Activated CD4-positive, CD25-positive, alpha-beta regulatory T cell treated with anti-CD3 and anti-CD28 coated beads, Interleukin-2, amount 50 U/mL, for 16 hours (primary cell): ENCODE data around the gene CIPC.

ENCODE experiments used
- DNase-seq: peaks from one replicate; pipeline ENCODE4 v3.0.0-alpha.2; 2020; ENCODE audit warnings: low read depth, low spot score

Gene CIPC

DNA sequence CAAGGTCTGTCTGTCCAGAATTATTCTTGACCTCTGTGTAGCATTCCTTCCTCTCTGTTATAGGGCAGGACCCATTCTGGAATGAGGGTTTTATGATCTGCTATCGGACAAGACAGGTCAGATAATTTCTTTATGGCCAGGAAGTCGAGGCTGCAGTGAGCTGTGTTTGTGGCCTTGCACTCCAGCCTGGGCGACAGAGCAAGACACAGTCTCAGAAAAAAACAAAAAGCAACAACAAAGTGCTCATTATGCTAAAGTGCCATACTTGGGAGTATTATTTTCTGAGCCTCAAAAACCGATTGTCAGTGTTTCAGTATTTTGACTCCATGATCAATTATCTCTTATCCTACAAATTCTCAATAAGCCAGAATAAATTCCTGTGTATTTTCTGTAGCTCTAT lies 4.1 kb downstream of the CIPC start:
- DNase-seq = no peak

DNA sequence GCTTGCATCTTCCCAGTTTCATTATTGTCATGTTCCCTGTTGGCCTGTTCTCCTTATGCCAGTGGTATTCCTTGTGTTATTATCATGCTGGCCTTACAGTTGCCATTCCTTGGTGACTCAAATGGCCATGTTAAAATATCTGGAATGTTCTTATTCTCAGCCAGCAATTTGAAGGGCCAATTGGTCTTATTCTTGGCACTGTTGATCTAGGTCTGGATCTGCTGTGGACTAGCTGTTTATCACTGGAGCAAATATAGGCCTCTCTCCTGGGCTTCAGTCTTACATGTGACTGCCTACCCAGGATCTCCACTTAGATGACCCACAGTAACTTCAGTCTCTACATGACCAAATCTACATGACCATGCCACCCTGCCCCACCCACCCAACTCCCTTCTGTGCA lies 5.4 kb downstream of the CIPC start:
- DNase-seq = no peak

DNA sequence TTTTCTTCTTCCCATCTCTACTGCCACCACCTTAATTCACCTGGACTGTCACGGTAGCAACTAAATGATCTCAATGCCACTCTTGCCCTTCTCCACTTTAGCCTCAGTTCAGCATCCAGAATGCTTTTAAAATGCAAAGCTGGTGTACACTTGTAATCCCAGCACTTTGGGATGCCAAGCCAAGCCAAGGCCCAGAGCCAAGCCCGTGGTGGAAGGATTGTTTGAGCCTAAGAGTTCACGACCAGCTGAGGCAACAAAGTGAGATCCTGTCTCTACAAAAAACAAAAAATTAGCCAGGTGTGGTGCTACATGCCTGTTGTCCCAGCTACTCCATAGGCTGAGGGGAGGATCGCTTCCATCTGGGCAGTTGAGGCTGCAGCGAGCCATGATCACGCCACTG lies 5.9 kb downstream of the CIPC start:
- DNase-seq = no peak

DNA sequence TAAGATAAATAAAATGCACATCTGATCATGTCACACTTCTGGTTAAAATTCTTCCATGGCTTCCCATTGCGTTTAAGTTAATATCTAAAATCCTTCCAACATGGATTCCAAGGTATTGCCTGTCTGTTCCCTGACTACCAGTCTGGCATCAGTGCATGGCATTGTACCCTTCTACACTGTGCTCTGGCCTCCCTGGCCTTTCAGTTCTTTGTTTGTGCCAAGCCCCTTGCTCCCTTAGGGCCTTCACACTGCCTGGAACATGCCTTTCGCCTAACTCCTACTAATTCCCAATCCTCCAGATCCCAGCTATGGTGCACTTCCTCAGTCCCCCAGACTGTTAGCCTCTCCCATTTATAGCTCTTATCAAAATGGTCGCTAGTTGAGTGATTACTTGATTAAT lies 6.3 kb downstream of the CIPC start:
- DNase-seq = no peak

DNA sequence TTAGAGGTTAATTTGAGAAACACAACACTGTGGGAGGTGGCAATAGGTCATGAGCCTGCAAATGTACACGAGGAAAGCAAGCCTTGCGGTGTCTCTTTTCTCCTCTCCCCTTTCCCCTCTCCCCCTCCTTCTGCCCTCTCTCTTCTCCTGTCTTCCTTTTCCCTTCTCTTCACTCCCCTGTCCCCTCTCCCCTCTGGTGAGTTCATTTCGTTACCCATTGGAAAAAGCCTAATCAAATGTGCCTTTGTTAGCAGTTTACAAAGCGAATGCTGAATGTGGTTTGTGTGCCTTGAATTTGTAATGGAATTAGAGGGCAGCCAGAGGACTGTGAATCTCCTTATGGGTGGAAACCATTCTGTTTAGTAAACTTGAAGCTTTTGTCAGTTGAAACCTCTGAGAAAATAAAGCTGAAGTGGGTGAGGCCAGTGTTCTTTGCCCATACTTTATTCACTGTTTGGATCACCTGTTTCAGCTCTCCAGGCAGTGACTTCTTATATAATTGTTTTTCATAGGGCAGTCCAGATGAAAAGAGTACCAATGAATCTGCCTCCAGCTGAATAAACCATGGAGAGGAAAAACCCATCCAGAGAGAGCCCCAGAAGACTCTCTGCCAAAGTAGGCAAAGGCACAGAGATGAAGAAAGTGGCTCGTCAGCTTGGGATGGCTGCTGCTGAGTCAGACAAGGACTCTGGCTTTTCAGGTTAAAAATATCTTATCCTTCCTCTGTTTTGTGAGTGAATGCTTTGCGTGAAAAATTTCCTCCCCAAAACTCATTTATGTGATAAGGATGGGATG lies 7.3 kb downstream of the CIPC start:
- no peak for DNase-seq

DNA sequence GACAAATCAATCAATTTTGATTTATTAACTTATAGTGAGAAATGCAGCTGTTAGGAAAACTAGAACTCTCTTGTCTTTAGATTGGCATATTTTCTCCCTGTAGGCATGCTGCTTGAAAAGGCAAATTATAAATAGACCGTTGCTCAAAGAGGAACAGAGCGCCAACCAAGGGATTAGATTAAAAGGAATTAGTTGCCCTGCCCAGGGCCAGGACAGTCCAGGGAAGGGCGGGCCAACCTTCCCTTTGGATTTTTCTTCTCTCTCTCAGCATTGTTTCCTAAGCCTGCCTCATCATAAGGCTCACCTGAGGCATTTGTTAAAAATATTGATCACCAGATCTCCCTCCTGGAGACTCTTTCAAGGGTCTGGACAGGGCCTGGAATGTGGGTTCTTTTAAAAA lies 8.6 kb downstream of the CIPC start:
- DNase-seq = no peak

DNA sequence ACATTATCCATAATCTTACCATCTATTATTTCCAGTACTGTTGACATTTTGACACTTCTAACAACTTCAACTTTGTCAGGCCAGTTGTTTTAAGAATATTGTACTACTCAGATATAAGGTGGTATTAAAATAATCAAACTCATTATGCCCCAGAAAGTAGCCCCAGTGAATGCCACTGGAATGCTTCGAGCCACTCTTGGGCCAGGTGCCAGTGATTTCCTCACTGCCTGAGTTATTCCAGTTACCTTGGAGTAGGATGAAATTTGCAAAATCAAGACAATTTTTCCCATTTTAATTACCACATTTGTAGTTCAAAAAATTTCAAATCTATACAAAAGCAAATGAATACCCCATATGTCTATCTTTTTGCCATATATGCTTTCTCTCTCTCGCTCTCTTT lies 9.2 kb downstream of the CIPC start:
- no peak for DNase-seq

DNA sequence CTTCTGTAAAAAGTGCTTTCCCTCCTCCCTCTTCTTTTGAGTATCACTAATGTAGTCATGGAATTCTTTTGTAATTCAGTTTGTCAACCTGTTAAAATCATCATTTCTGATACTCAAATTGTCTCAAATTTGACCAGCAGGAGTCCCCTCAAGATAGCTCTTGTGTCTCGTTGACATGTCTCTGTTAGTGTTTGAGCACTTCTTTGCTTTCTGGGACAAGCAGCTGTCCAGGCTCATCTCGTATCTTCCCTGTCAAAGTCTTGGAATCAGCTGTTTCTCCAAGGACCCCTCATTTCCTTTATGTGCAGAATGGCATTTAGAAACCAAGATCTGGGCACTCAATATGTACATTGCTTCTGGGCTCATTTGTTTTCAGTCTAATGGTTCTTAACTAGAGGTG lies 10.7 kb downstream of the CIPC start:
- DNase-seq = no peak

DNA sequence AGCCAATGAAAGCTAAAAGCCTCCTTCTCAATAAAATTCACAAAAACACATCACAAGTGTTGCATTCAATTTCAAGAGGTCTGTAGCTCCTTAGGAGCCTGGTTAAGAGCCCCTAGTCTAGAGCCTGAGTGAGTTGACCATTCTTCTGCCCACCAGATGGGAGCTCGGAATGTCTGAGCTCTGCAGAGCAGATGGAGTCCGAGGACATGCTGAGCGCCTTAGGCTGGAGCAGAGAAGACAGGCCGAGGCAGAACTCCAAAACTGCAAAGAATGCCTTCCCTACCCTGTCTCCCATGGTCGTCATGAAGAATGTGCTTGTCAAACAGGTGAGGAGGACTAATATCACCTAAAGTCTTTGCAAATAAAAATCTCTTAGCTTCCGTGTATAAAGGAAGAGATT lies 11.6 kb downstream of the CIPC start:
- DNase-seq = no peak

DNA sequence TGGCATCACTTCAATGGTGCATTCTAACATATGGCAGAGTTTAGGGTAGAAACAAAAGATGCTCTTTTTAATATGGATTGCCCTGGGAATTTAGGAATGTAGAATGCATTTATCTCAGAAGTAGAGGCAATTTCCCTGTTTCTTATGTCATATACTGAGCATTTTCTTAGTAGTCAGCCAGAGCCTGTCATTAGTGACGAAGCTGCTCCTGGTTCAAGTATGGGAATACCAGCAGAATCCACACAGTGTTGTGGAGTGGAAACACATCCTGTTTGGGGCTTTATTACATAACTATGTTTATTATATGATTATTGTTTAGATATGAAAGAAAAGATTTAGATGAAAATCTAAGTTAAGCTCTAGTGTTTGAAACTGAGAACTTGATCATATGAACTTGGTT lies 12.2 kb downstream of the CIPC start:
- DNase-seq = no peak

DNA sequence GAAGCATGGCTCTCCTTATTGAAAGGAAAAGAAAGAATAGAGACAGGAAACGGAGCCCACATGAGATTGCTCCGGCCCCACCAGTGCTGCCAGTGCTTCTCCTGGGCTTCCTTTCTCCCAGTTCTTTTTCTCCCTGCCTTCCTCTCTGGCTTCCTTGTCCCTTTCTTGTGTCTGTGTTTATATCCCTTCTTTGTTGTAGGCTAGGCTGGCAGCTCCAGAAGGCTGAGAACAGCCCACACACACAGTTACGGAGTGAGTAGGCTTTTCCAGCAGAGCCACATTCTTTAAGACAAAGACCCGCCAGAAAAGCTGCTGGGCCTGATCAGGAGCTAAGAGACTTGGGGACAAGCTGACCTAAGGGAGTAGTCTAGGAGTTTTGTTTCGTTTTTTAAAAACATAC lies 13.0 kb downstream of the CIPC start:
- no peak for DNase-seq

DNA sequence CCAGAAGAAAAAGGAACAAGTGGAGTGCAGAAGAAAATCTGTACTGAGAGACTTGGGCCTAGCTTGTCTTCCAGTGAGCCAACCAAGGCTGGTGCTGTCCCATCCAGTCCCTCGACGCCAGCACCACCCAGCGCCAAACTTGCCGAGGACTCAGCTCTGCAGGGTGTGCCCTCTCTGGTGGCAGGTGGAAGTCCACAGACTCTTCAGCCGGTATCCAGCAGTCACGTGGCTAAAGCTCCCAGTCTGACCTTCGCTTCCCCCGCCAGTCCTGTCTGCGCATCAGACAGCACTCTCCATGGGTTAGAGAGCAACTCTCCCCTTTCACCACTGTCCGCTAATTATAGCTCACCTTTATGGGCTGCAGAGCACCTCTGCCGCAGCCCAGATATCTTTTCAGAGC lies 15.6 kb downstream of the CIPC start:
- no peak for DNase-seq

DNA sequence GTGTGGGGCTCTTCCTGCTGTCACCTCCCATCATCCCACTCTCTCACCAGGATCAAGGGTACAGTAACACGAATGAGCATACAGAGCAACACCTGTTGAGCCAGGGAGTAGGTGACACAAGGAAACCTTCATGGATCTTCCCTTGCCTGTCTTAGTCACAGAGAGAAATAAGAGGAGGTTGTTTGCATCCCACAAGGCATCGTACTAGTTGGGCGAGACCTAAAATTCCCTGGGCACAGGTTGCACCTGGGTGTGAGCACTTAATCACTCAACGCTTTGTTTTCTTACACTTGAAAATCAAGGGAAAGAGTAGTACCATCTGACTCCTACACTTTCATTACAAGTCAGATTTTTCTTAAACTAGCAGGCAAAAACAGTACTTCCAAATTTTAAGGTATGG lies 16.6 kb downstream of the CIPC start:
- DNase-seq = no peak

DNA sequence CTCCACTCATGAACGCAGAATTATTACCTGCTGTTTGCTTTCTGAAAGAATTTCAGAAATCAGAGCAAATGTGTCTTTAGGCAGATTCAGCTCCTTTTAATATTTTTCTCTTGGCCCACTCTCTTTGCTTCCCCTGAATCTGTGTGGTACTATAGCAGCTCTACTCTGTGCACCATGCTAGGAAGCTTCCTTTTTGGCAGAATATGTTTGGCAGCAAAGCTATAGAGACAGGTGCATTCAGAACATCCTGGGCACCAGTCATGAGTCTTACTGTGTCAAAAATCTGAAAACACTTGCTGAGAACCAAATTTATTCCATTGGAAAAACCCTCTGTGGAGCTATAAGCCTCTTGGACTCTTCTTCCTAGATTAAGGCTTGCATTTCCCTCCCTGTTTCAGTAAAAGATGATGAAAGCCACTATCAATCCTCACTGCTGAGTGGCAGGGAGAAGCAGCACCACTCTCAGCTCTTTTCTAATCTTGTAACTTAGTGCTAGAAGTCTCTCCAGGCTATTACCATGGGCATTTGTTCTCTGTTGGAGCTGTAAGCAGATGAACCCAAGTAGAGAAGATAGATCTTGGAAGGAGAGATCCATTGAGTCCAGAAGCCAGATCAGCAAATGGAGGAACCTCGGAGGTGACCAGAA lies 18.2 kb downstream of the CIPC start:
- DNase-seq = no peak

DNA sequence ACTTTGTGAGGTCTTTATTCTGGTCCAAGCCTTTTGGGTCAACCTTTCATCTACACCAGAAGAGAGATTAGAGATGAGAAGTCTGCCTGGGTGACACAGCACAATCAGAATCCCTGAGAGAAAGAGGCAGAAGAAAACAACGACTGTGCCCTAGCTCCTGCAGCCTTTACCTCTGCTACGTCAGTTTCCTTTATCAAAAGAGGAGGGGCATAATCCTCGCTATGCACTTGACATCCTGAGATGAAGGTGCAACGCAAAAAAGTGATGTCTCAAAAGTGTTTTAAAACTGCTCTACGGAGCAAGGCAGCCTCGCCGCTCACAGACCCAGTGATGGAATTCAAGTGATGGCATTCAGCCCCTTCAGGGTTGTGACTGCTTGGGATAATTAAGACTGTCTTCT lies 21.8 kb downstream of the CIPC start:
- DNase-seq = no peak

DNA sequence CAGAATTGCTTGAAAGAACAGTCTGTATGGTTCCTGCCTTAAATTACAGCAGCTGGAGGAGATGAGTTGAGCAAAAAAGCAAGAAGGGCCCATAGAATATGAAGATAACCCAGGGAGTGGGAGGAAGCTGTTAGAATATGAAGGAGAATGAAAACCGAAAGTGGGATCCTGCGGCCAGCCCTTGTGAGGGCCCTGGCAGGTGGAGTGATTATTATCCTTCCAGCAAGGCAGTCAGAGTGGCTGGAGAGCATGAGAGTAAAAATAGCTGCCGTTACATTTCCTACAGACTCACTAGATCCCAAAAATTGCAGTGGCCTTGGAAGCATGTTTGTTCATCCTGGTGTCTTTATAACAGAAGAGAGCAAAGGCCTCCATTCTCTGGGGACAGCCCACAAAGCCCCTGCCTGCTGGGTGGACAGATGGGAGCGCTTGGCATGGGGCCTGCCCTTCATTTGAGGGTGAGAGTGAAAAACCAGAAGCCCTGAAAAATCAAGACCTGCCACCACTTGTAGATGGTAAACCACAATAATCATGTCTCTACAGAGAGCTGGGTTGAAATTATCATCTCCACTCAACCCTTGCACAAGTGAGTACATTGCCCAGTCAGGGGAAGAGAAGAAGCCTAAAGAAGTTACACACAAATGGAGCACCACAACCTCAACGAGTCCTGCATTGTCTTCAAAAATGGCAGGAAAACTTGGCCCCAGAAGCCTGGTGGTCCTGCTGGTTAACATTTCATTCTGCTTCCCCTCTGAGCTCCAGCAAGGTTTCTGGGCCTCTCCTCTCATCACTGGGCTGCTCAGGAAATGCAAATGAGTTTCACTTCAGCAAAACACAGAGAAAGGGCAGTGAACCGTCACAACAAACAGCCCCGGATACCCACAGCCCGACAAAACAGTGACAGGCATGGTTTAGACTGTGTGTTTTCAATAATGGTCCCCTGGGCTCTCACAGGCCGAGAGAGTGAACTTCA lies 23.0 kb downstream of the CIPC start:
- DNase-seq = no peak

DNA sequence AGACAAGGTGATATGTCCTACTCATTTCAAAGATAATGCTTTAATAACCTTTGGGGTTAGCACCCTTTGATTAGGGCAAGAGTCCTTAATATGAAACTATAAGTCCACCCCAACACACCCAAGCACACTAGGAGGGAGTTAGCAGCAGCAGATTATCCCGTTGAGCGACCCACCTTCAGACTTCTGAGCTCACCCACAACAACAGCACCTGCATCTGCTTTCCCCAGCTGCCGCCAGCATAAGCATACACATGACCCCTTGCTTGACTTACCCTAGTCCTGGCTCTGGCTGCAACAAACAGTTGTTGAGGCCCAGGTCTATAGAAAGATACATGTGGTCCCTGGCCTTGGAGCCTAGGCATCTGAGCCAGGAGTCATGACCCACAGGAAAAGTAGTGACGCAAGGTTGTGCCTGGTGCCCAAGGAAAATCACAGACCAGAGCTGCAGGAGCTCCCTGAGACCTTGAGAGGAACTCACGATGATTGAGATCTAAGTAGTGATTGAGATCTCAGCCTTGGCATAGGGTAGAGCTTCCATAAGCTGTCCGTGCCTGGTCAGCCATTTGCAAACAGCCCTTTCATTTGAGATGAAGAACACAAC lies 24.6 kb downstream of the CIPC start:
- no peak for DNase-seq

DNA sequence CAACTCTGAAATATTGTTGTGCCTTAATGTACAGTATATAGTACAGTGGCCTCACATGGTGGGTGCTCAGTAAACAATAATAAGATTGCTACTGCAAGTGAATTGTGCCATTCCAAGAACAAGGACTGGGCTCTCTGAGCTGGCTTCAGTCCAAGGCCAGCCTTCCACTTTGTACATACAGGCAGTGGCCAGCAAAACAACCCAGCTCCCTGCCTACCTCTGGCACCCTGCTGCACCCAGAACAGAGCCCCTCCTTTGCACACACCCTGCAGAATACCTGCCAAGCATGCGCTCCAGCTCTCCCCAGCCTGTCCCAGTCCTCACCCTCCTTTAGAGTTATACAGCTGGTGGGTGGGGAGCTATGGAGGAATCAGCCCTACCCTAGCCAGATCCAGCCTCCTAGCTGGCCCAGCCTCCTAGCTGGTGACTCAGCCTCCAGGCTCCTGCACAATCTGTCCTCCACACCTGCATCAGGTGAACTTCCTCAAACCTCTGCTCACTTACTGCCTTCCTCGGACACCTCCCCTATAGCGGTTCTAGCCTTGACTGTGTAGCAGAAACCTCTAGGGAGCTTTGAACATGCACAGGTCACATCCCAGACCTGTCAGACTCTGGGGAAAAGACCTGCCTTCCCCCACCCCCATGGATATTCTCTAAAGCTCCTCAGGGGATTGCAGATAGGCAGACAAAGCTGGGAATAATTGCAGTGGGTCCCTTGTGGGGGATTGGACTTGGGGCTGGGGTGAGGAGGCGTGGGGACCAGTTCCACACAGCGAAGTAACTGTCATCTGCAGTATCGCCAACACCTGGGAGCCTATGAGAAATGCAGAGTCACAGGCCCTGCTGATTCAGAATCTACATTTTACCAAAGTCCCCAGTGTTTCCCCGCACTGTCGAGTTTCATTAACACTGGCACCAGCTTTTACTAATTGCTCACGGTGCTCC lies 25.6 kb downstream of the CIPC start:
- DNase-seq = no peak

DNA sequence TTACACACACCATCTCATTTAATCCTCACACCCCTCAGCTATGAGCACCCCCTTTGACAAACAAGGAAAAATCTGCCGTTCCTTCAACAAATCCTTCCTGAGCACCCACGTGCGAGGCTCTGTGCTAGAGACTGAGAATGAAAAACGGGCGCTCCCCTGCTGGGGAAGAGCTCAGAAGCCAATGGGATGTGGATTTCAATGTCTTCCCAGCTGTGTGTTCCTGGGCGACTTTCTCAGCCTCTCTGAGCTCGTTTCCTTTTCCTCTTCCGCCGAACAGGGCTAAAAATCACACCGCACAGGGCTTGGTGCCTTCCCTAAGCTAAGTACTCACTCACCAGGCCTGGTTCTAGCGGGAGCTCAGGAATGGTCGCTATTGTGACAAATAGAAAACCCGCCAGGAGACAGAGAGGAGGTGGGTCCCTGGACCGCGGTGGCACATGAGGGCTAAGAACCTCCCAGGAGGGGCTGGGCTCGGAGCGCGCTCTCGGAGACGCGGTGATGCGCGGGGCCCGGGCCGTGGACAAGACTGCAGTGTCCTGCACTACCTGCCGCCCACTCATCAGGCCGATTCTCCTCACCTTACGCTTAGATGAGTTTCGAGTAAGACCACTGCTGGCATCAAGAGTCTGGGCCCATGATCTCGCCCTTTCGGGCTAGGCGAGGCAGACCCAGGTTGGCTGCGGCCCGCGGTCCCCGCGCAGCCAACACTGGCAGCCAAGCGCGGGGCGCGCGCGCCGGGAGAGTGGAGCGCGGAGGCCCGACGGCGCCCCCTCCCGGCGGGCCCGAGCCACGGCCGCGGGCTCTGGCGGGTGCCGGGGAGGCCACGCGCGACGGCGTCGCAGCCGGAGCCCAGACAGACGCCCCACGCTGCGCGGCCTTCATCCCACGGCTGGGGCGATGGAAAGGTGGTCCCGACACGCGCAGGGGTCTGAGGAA lies 26.6 kb downstream of the CIPC start:
- peak; percentile 31 for DNase-seq
